ENCODE data around the gene SUN5. TPM values are rescaled to one million over a fixed set of nuclear protein-coding genes. Genes with fewer than 3 reads are reported as not detected.
"Not testable (repeated sequence)": the region's sequence is repeated elsewhere in the genome, so short reads cannot be mapped to it uniquely, and the experiment has no call there.

Gene SUN5
- total RNA-seq, result not detected
- not detected for polyA plus RNA-seq
- total RNA-seq, result 0 to 0.09 (median 0) reads per million in 6 experiments

GRCh38 chr20:33004141-33004751 is at the start of gene SUN5:
Gene SUN5 (minus strand): TSS chr20:33004433. CDS start chr20:33004340, 93 bp downstream.
- Mint-ChIP-seq H3K27ac (peak within 1 kb of the TSS in 3 of 10 donors; percentile 41 to 86 (median 69)), H3K4me3 (no peak within 1 kb of the TSS), H3K36me3 (no peaks in the 10 kb centered on the region), H3K4me1 (peaks cover 14 to 52% (median 33%) of the 10 kb centered on the region in 4 donors), H3K9me3 (peaks cover 0 to 8% (median 0%) of the 10 kb centered on the region in 9 donors), H3K27me3 (no peaks in the 10 kb centered on the region)
- POLR2A ChIA-PET, result interaction anchor here (0.8 to 1.7 kb wide), 2 partner anchors 8 to 28 kb away, joined by 4 to 5 read pairs; no protein-coding TSS in a partner anchor
- no peak for DNase-seq
- ATAC-seq, result no peak

GRCh38 chr20:33053291-33054106 is 49.3 kb upstream of the SUN5 start, which contains the start of gene BPIFB3:
Gene BPIFB3 (plus strand): TSS chr20:33053903. CDS start chr20:33055436, 1,533 bp downstream.
- POLR2A ChIA-PET, result no interaction called here
- Mint-ChIP-seq H3K27me3 (no peaks in the 10 kb centered on the region), H3K4me1 (peaks cover 0 to 15% (median 7%) of the 10 kb centered on the region in 4 donors), H3K9me3 (peaks cover 0 to 3% (median 0%) of the 10 kb centered on the region in 9 donors), H3K4me3 (no peak within 1 kb of the TSS), H3K27ac (peak within 1 kb of the TSS in 3 of 10 donors; percentile 34 to 57 (median 55)), H3K36me3 (no peaks in the 10 kb centered on the region)
- ATAC-seq, result no peak
- no peak for DNase-seq

GRCh38 chr20:33051333-33051732 is 47.1 kb upstream of the SUN5 start:
- Mint-ChIP-seq H3K27ac (peak overlapping the region in 4 of 10 donors; percentile 15 to 85 (median 42)), H3K4me1 (peaks cover 0 to 11% (median 5%) of the 10 kb centered on the region in 4 donors), H3K36me3 (peaks cover 0 to 4% (median 0%) of the 10 kb centered on the region in 3 donors), H3K27me3 (no peaks in the 10 kb centered on the region), H3K9me3 (peaks cover 0 to 5% (median 3%) of the 10 kb centered on the region in 9 donors), H3K4me3 (no peak overlapping the region)
- POLR2A ChIA-PET, result no interaction called here
- ATAC-seq, result no peak
- no peak for DNase-seq

- ATAC-seq (no peak), DNase-seq (no peak)
- no peak overlapping the region for H3K4me3 Mint-ChIP-seq
- no peak overlapping the region for H3K27ac Mint-ChIP-seq
- peaks cover 0 to 13% (median 12%) of the 10 kb centered on the region in 3 donors for H3K36me3 Mint-ChIP-seq
- POLR2A ChIA-PET, result no interaction called here
- H3K4me1 Mint-ChIP-seq, result peaks cover 0 to 6% (median 2%) of the 10 kb centered on the region in 4 donors
- no peaks in the 10 kb centered on the region for H3K27me3 Mint-ChIP-seq
- peaks cover 6 to 22% (median 17%) of the 10 kb centered on the region in 9 donors for H3K9me3 Mint-ChIP-seq
These were observed 42.2 kb upstream of the SUN5 start for GRCh38 chr20:33046412-33046811.

GRCh38 chr20:33045129-33045721 is 41.0 kb upstream of the SUN5 start:
- H3K36me3 Mint-ChIP-seq, result peaks cover 0 to 13% (median 12%) of the 10 kb centered on the region in 3 donors
- H3K4me3 Mint-ChIP-seq, H3K27me3 Mint-ChIP-seq, ATAC-seq, H3K4me1 Mint-ChIP-seq, POLR2A ChIA-PET, H3K27ac Mint-ChIP-seq, DNase-seq: not testable (repeated sequence)
- H3K9me3 Mint-ChIP-seq, result peaks cover 6 to 22% (median 17%) of the 10 kb centered on the region in 9 donors

GRCh38 chr20:33043731-33044181 is 39.5 kb upstream of the SUN5 start:
- POLR2A ChIA-PET, result no interaction called here
- Mint-ChIP-seq H3K27me3 (no peaks in the 10 kb centered on the region), H3K36me3 (peaks cover 0 to 13% (median 12%) of the 10 kb centered on the region in 3 donors), H3K9me3 (peaks cover 6 to 22% (median 17%) of the 10 kb centered on the region in 9 donors), H3K4me3 (no peak overlapping the region), H3K4me1 (peaks cover 0 to 6% (median 0%) of the 10 kb centered on the region in 4 donors), H3K27ac (no peak overlapping the region)
- DNase-seq (peak in 1 of 10 donors; percentile 46), ATAC-seq (no peak)

GRCh38 chr20:33042983-33043730 is 38.9 kb upstream of the SUN5 start:
- Mint-ChIP-seq H3K36me3 (peaks cover 0 to 13% (median 12%) of the 10 kb centered on the region in 3 donors), H3K27me3 (no peaks in the 10 kb centered on the region), H3K4me1 (peaks cover 0 to 6% (median 0%) of the 10 kb centered on the region in 4 donors), H3K4me3 (no peak overlapping the region), H3K9me3 (peaks cover 6 to 22% (median 17%) of the 10 kb centered on the region in 9 donors), H3K27ac (no peak overlapping the region)
- ATAC-seq (no peak), DNase-seq (peak in 1 of 10 donors; percentile 35)
- POLR2A ChIA-PET, result no interaction called here

GRCh38 chr20:33042430-33042829 is 38.2 kb upstream of the SUN5 start:
- no peak overlapping the region for H3K4me3 Mint-ChIP-seq

GRCh38 chr20:33038243-33038642 is 34.0 kb upstream of the SUN5 start:
- Mint-ChIP-seq H3K4me1 (peaks cover 0 to 6% (median under 1%) of the 10 kb centered on the region in 4 donors), H3K4me3 (no peak overlapping the region), H3K27ac (no peak overlapping the region), H3K9me3 (peaks cover 0 to 16% (median 0%) of the 10 kb centered on the region in 9 donors), H3K36me3 (no peaks in the 10 kb centered on the region), H3K27me3 (peaks cover 0 to 1% (median 0%) of the 10 kb centered on the region in 5 donors)
- ATAC-seq, result no peak
- POLR2A ChIA-PET, result no interaction called here
- DNase-seq, result no peak

More at GRCh38 chr20:33042430-33042829, 38.2 kb upstream of the SUN5 start:
- POLR2A ChIA-PET, result no interaction called here
- DNase-seq (peak in 1 of 10 donors; percentile 42), ATAC-seq (no peak)
- Mint-ChIP-seq H3K4me1 (peaks cover 0 to 6% (median 0%) of the 10 kb centered on the region in 4 donors), H3K27me3 (peaks cover 0 to 1% (median 0%) of the 10 kb centered on the region in 5 donors), H3K36me3 (peaks cover 0 to 13% (median 12%) of the 10 kb centered on the region in 3 donors), H3K27ac (no peak overlapping the region), H3K9me3 (peaks cover 6 to 25% (median 17%) of the 10 kb centered on the region in 9 donors)

- no peak for DNase-seq
- H3K9me3 Mint-ChIP-seq, result peaks cover 0 to 24% (median 3%) of the 10 kb centered on the region in 9 donors
- peaks cover 0 to 1% (median 0%) of the 10 kb centered on the region in 5 donors for H3K27me3 Mint-ChIP-seq
- H3K4me3 Mint-ChIP-seq, result no peak overlapping the region
- no peaks in the 10 kb centered on the region for H3K36me3 Mint-ChIP-seq
- POLR2A ChIA-PET, result no interaction called here
- ATAC-seq, result no peak
- no peak overlapping the region for H3K27ac Mint-ChIP-seq
- peaks cover 0 to 6% (median 2%) of the 10 kb centered on the region in 4 donors for H3K4me1 Mint-ChIP-seq
These were observed 33.2 kb upstream of the SUN5 start for GRCh38 chr20:33037456-33037855.

GRCh38 chr20:33034901-33035492 is 30.8 kb upstream of the SUN5 start:
- H3K4me1 Mint-ChIP-seq, result peaks cover 0 to 3% (median under 1%) of the 10 kb centered on the region in 4 donors
- H3K27ac Mint-ChIP-seq, result no peak overlapping the region
- H3K36me3 Mint-ChIP-seq, result no peaks in the 10 kb centered on the region
- peaks cover 0 to 25% (median 3%) of the 10 kb centered on the region in 9 donors for H3K9me3 Mint-ChIP-seq
- POLR2A ChIA-PET, result no interaction called here
- ATAC-seq, result no peak
- peak in 1 of 10 donors; percentile 51 for DNase-seq
- H3K27me3 Mint-ChIP-seq, result peaks cover 0 to 1% (median 0%) of the 10 kb centered on the region in 5 donors
- H3K4me3 Mint-ChIP-seq, result no peak overlapping the region

Data from naive thymus-derived CD8-positive, alpha-beta T cell (primary cell).